K562 (cell line): ENCODE results near the gene HTR3B. TPM values are rescaled to one million over a fixed set of nuclear protein-coding genes. Genes with fewer than 3 reads are reported as not detected.

ENCODE experiments used
- ATAC-seq: fragments of 200-7000 bp; cut with Tn5 transposase; 3 replicates; pipeline ENCODE4 v1.9.1; 2020; ENCODE audit warnings: moderate library complexity
- BruUV-seq: library from RNA; stranded (reverse); fragments of 400-500 nt; replicated peaks from 2 replicates; lab custom pipeline; 2021; lab: Mats Ljungman, UMichigan
- CTCF ChIA-PET: fragments of 300-600 bp; formaldehyde crosslinking; extraction: SDS; loops from one replicate; lab custom pipeline; 2021; ENCODE audit warnings: low intra/inter-chr PET ratio; lab: Yijun Ruan, JAX
- POLR2A ChIA-PET: fragments of 300-600, 350-650 bp; sonication (Branson Sonifier 250); formaldehyde crosslinking; extraction: SDS; loops from one replicate; lab custom pipeline; 2021; ENCODE audit warnings: antibody characterized with exemption, inconsistent platforms; lab: Yijun Ruan, JAX
- DNase-seq, 4 experiments: peaks; one replicate each; pipeline versions ENCODE4 v3.0.0 to v3.0.0-alpha.2; 2011 to 2018; ENCODE audit warnings: low spot score in 3 of 4, mixed read lengths in 3 of 4; ENCODE audit errors: extremely low read depth in 1 of 4
- FAIRE-seq: peaks from 2 replicates; lab custom pipeline; 2011; peaks lifted over from hg19 to GRCh38; lab: Jason Lieb, UNC
- H2AFZ ChIP-seq: 2 replicates; pipeline ENCODE4 v1.6.0; 2011; ENCODE audit warnings: low read depth, low read length, control low read depth, inconsistent platforms
- H3K27ac ChIP-seq: fragments of 200-600 bp; 3 replicates; pipeline ENCODE4 v1.8.0; 2011; ENCODE audit warnings: low read depth, mild to moderate bottlenecking, control low read depth, inconsistent platforms, low read length, moderate library complexity, mixed read lengths; ENCODE audit errors: extremely low read depth
- H3K27me3 ChIP-seq, 2 experiments: fragments of 300-600 bp in 1 of 2; 2 replicates in 1 of 2; 3 replicates in 1 of 2; pipeline versions ENCODE4 v1.6.0 to v1.8.0; 2011; ENCODE audit warnings: inconsistent platforms in 2 of 2, low read length in 2 of 2, mild to moderate bottlenecking in 1 of 2, mixed read lengths in 1 of 2, moderate library complexity in 1 of 2; ENCODE audit not compliant: control insufficient read depth in 2 of 2, insufficient read depth in 2 of 2
- H3K36me3 ChIP-seq: fragments of 300-600 bp; 3 replicates; pipeline ENCODE4 v1.8.0; 2011; ENCODE audit warnings: mild to moderate bottlenecking, low read length, inconsistent platforms; ENCODE audit not compliant: control insufficient read depth, insufficient read depth
- H3K4me1 ChIP-seq, 2 experiments: fragments of 200-600 bp in 1 of 2; replicated peaks in 1 of 2; 2 replicates in 1 of 2; 3 replicates in 1 of 2; pipeline versions ENCODE4 v1.5.1 to v1.8.0; 2011; ENCODE audit warnings: inconsistent platforms in 2 of 2, low read length in 2 of 2, mild to moderate bottlenecking in 1 of 2, mixed read lengths in 1 of 2, moderate library complexity in 1 of 2; ENCODE audit not compliant: control insufficient read depth in 2 of 2, insufficient read depth in 2 of 2
- H3K4me2 ChIP-seq: 2 replicates; pipeline ENCODE4 v1.6.1; 2011; ENCODE audit warnings: low read length, control low read depth, inconsistent platforms, mixed read lengths; ENCODE audit not compliant: insufficient read depth
- H3K4me3 ChIP-seq: fragments of 200-600 bp; sonication (generic), shearing (Covaris generic); 2 replicates; pipeline ENCODE4 v1.5.1; 2016; ENCODE audit warnings: control low read depth, inconsistent platforms
- H3K79me2 ChIP-seq: fragments of 200-600 bp; 3 replicates; pipeline ENCODE4 v1.8.0; 2011; ENCODE audit warnings: low read length, inconsistent platforms; ENCODE audit not compliant: control insufficient read depth, insufficient read depth
- H3K9ac ChIP-seq, 2 experiments: 2 replicates each; pipeline versions ENCODE4 v1.6.0 to v1.6.1; 2011; ENCODE audit warnings: low read depth in 2 of 2, low read length in 2 of 2, control low read depth in 1 of 2, inconsistent platforms in 1 of 2, mild to moderate bottlenecking in 1 of 2, mixed read lengths in 1 of 2; ENCODE audit not compliant: insufficient read depth in 1 of 2
- H3K9me1 ChIP-seq: one replicate; pipeline ENCODE4 v1.6.0; 2011; ENCODE audit warnings: inconsistent platforms, mild to moderate bottlenecking, low read length, moderate library complexity; ENCODE audit not compliant: control insufficient read depth, insufficient read depth
- H3K9me3 ChIP-seq: replicated peaks from 2 replicates; pipeline ENCODE4 v1.5.1; 2011; ENCODE audit warnings: low read depth, low read length, inconsistent platforms; ENCODE audit not compliant: control insufficient read depth, insufficient read depth
- H4K20me1 ChIP-seq: replicated peaks from 2 replicates; pipeline ENCODE4 v1.6.1; 2011; ENCODE audit warnings: low read length, inconsistent platforms, mixed read lengths; ENCODE audit not compliant: control insufficient read depth, insufficient read depth
- ARID3A ChIP-seq: IDR thresholded peaks from 2 replicates; pipeline ENCODE4 v1.6.1; 2012; ENCODE audit warnings: low read depth, low read length, improper control_type of control experiment, borderline replicate concordance
- CHD4 ChIP-seq: fragments of 200-600 bp; sonication (generic); IDR thresholded peaks from 3 replicates; pipeline ENCODE4 v1.6.1; 2012; ENCODE audit warnings: low read depth, mild to moderate bottlenecking, mixed read lengths, low read length, inconsistent platforms; ENCODE audit not compliant: insufficient read depth, insufficient replicate concordance, poor library complexity, severe bottlenecking
- HDAC2 ChIP-seq: fragments of 450-650 bp; IDR thresholded peaks from 2 replicates; pipeline ENCODE4 v1.6.1; 2016; ENCODE audit warnings: mild to moderate bottlenecking
- NCOA4 ChIP-seq: fragments of 450-650 bp; IDR thresholded peaks from 2 replicates; pipeline ENCODE4 v1.6.1; 2018; ENCODE audit warnings: mild to moderate bottlenecking; ENCODE audit not compliant: partially characterized antibody
- NR2C1 ChIP-seq, 2 experiments: fragments of 450-650 bp; IDR thresholded peaks; 2 replicates each; pipeline ENCODE4 v1.6.1; 2017; ENCODE audit warnings: mild to moderate bottlenecking in 2 of 2, antibody characterized with exemption in 1 of 2, inconsistent platforms in 1 of 2, missing compliant biosample characterization in 1 of 2, missing genetic modification characterization in 1 of 2
- POLR2AphosphoS2 ChIP-seq: IDR thresholded peaks from 2 replicates; pipeline ENCODE4 v1.6.1; 2012; ENCODE audit warnings: low read length, improper control_type of control experiment
- WGBS: fragments of 100-300 bp; shearing (Covaris generic); methylation state at CpG from one replicate; pipeline ENCODE4 v1.1.6; 2016; ENCODE audit warnings: low coverage, mixed read lengths; ENCODE audit not compliant: insufficient coverage; ENCODE audit errors: missing lambda C conversion rate; 5-methylcytosine and 5-hydroxymethylcytosine counted together
- in situ Hi-C: fragments of 300-500 bp; cut with MboI; formaldehyde crosslinking; loops from 4 replicates; pipeline ENCODE4 v1.15.0; 2018; ENCODE audit warnings: inconsistent platforms, mixed read lengths
- intact Hi-C: fragments of 100-400 bp; cut with micrococcal nuclease; formaldehyde crosslinking; loops from 2 replicates; pipeline ENCODE4 v1.14.2; 2022
- polyA plus RNA-seq, 8 experiments: library from polyadenylated mRNA; depleted of rRNA in 4 of 8; stranded (reverse) in 5 of 8; unstranded in 3 of 8; fragments of >200 nt; fragmentation: Nextera tagmentation in 2 of 8; fragmentation: Illumina TruSeq in 1 of 8; extraction: Ambion mirVana in 2 of 8; extraction: Trizol in 1 of 8; gene quantifications; 2 replicates each; pipeline versions ENCODE4 v1.2.1 to v1.2.3, GENCODE V29; 2011 to 2014; ENCODE audit warnings: inconsistent platforms in 1 of 8, missing spikeins in 1 of 8
- total RNA-seq, 7 experiments: library from RNA; depleted of rRNA in 6 of 7; stranded (reverse); fragments of >200 nt in 6 of 7; fragmentation: Illumina TruSeq in 2 of 7; extraction: Trizol in 2 of 7; gene quantifications; 2 replicates each; pipeline versions ENCODE4 v1.2.1 to v1.2.3, GENCODE V29; 2011 to 2021; ENCODE audit warnings: low replicate concordance in 1 of 7

Gene HTR3B
- total and polyA plus RNA-seq, 9 of the 15 experiments (the other 6 are each of a cell fraction or from before 2014, with no cell fraction given), result not detected

GRCh38 chr11:113947994-113948393 lies 43.4 kb downstream of the HTR3B start:
- CTCF ChIA-PET, result no interaction called here
- no peak for TF ChIP-seq ARID3A
- TF ChIP-seq HDAC2, result no peak
- no peak for TF ChIP-seq CHD4
- TF ChIP-seq NR2C1 (IDR thresholded peaks at IDR 0.05), result no peak
- no peak for TF ChIP-seq NR2C1 (tag; IDR thresholded peaks at IDR 0.05)
- TF ChIP-seq NCOA4, result no peak
- no peak for TF ChIP-seq POLR2AphosphoS2
- Histone ChIP-seq H3K36me3 (no peaks in the 10 kb centered on the region), H4K20me1 (peaks cover 7% of the 10 kb centered on the region; the same call in 1 of the 2 replicates), H3K9ac (no peak overlapping the region), H3K9me1 (peaks cover 3% of the 10 kb centered on the region), H3K27ac (no peak overlapping the region), H2AFZ (no peak overlapping the region), H3K4me1 (no peaks in the 10 kb centered on the region), H3K27me3 (peaks cover 27 to 57% of the 10 kb centered on the region in 2 experiments), H3K9me3 (no peaks in the 10 kb centered on the region), H3K4me2 (no peak overlapping the region), H3K4me3 (no peak overlapping the region), H3K79me2 (no peaks in the 10 kb centered on the region)
- FAIRE-seq (no peak), DNase-seq (no peak), ATAC-seq (no peak)
- POLR2A ChIA-PET, result no interaction called here
- in situ Hi-C loops, result no loop called here
- intact Hi-C loops, result no loop called here
- no TSS peak for BruUV-seq
- WGBS, result 0% methylated on average over 4 of the region's 4 CpGs
